ENCODE data around the gene ACO2.
"Not testable (repeated sequence)": the region's sequence is repeated elsewhere in the genome, so short reads cannot be mapped to it uniquely, and the experiment has no call there.

ACO2 gene

DNA sequence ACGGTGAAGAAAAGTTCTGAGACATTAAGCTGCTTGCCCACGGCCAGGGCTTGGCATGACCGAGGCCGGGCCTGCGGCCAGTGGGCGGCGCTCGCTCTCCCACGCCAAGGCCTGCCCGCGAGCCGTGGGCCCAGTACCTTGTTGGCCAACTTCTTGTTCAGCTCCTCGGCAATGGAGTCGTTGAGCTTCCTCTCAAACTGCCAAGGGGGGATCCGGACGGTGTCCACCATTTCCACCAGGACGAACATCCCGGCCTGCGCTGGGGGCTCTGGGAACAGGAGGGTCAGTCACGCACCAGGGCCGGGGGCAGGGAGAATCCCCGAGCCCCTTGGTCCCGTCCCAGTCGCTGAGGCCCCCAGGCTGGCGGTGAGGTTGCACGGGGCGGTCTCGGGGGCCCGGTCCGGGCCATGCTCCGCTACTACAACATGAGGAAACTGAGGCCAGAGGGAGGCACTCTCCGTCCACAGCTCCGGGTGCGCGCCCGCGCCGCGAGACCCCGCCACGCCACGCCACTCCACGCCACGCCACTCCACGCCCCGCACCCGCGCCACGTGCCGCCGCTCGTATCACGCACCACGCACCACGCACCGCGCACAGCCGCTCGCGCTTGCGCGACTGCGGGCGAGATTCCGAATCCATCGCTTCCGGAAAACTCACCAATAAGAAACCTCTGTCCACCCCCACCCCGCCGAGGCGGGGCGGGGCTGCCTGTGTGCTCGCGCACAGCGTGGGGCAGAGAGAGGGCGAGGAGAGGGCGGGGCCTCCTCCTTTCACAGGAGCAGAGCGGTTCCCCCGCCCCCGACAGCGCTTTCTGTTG, 75.1 kb downstream of the ACO2 start, which contains the start of gene POLR3H:
Gene POLR3H (minus strand): TSS at position 617 of the 817 bp plus-strand sequence. CDS start 369 bp downstream, at position 248.
- peak; percentile 98 for DNase-seq (ENCODE audit: low spot score)

DNA sequence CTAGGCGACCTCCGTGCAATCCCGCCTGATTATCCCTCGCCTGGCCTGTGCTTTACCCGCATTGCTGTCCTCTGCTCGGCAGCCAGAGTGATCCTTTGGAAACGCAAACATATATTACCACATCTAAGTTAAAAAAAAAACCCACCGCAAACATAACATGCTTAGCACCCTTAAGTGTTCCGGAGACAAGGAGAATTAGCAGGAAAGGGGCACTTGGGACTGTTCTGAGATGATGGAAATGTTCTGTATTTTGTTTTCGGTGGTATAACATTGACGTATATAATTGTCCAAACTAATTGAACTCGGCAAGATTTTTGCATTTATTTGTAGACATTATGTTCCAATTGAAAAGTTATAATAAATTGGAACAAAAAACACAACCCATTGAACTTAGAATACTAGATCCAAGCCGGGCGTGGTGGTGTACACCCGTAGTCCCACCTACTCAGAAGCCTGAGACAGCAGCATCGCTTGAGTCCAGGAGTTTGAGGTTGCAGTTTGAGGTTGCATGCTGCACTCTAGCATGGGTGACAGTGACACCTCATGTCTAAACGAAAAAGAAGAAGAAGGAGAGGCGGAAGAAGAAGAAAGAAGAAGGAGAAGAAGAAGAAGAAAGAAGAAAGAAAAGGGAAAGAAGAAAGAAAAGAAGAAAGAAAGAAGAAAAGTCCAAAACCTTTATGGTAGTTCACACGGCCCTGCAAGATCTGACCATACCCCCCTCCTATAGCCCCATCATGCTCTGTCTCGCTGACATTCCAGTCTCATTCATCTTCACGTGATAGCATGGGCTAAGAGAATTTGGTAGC, 76.0 kb downstream of the ACO2 start:
- no peak for DNase-seq (ENCODE audit: low spot score)

DNA sequence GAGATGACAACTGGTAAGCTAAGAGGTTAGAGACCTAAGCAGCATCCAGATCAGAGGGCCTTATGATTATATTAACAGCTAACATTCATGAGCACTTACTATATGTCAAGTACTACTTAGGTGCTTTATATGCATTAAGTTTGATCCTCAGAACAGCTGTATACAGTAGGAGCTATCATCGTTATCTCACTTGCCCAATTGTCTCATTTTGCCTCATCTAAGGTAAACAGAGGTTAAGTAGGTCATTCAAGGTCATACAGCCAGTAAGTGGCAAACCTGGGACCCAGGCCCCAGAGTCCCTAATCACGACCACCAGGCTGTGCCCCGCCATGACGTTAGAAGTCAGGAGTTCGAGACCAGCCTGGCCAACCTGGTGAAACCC, 79.9 kb downstream of the ACO2 start:
- DNase-seq (ENCODE audit: low spot score): no peak

DNA sequence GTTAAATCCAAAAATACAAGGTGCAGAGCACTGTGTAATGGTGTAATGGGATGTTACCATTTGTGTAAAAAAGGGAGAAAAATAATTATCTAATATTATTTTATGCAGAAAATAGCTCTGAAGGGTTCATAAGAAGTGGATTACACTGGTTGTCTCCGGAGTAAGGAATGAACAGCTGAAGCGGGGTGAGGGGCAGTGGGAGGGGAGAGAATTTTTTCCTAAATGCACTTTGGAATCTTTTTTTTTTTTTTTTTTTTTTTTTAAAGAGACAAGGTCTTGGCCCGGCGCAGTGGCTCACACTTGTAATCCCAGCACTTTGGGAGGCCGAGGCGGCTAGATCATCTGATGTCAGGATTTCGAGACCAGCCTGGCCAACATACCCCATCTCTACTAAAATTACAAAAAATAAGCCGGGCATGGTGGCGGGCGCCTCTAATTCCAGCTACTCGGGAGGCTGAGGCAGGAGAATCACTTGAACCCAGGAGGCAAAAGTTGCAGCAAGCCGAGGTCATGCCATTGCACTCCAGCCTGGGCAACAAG, 82.1 kb downstream of the ACO2 start:
- DNase-seq (ENCODE audit: low spot score): no peak

DNA sequence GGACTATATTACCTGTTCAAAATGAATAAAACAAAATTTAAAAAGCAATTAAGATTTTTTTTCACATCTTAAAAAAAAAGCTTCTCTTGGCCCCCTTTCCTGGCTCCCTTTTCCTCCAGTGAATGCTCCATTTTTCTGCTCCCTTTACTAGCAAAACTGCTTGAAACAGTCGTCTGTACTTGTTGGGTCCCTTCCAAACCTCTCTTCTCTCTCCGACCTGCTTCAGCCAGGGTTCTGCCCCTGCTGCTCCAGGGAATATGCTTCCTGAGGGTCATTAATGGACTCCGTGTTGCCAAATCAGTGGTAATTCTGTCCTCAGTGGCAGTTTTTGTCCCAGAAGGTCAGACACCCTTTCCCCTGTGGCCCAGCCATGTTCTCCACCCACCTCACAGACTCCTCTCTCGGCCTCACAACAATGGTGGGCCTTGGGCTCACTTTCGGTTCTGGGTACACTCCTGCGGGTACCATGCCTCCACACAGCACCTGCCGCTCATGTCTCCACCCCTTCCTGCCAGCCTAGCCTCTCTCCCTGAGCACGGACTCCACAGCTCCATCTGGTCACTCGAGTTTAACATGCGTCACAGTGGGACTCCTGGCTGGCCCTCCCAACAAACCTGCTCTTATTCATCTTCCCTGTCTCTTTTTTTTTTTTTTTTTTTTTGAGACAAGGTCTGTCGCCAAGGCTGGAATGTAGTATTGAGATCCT, 83.1 kb downstream of the ACO2 start:
- DNase-seq (ENCODE audit: low spot score): no peak

DNA sequence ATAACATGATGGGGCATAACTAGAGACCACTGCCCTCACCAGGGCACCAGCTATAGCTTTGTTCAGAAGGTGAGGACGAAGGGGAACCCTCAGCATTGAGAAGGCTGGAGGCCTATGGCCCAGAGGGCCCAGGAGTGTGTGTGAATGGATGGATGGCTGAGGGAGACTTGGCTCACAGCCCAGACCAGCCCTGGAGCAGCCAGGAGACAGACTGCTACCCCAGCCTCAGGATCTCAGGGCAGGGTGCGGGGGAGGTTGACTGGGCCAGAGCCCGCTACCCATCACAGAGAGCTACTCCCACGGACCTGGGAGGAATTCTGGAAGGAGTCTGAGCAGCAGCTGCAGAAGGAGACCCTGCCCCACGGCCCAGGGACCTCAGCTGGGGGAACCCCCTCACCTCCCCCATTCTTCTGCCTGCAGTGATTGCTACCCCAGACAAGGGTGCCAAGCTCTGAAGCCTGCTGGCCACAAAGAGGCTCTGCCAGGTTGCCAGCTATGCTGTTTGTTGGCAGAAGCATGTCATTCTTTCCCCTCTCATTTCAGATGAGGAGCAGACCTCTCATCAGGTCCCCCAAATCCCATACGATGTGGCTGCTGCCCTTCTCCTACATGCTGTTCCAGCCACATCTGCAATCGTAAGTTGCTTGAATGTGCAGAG, 86.5 kb downstream of the ACO2 start:
- DNase-seq (ENCODE audit: low spot score): no peak

DNA sequence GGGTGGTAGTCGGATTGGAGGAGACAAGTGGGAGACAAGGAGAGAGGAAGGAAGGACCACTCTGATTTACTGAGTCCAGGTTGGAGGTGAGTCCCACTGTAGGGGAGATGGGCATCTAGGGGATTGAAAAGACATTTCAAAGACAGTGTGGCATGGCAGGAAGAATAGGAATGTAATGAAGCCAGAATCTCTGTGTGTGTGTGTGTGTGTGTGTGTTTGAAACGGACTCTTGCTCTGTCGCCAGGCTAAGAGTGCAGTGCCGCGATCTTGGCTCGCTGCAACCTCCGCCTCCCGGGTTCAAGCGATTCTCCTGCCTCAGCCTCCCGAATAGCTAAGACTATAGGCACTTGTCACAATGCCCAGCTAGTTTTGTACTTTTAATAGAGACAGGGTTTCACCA, 87.6 kb downstream of the ACO2 start:
- DNase-seq (ENCODE audit: low spot score): no peak

DNA sequence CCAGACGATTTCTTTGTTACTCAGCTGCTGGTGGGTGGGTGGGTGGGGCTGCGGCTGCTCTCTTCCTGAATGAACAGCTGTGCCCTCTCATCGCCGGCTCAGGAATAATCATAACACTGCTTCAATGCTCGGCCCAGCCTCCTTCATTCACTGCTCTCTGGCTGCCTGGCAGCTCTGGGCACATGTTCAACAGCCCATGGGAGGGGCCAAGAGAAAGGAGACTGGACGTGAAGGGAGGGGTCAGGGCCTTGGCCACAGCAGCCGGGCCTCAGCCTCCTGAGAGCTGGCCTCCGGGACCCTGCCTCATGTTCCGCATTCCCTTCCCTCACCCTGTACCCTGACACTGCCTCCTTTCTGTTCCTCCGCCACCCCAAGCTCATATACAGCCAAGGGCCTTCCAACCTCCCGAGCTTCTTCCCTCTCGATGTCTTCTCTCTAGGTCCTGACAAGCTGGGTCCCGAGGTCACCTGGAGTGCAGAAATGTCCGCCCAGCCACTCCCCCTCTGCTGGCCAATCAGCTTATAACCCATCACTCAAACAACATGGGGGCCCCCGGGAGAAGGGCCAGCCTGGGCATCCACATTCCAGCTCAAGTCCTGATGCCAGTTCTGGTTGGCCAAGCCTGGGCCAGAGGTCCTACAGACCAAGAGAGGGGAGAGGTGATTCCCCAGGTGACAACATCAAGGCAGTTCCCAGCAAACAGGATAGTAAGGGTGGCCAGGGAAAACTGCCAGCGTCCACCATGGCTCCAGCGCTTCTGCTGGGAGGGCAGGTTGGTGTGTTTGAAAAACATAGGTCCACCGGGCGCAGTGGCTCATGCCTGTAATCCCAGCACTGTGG, 88.7 kb downstream of the ACO2 start:
- DNase-seq (ENCODE audit: low spot score): no peak

DNA sequence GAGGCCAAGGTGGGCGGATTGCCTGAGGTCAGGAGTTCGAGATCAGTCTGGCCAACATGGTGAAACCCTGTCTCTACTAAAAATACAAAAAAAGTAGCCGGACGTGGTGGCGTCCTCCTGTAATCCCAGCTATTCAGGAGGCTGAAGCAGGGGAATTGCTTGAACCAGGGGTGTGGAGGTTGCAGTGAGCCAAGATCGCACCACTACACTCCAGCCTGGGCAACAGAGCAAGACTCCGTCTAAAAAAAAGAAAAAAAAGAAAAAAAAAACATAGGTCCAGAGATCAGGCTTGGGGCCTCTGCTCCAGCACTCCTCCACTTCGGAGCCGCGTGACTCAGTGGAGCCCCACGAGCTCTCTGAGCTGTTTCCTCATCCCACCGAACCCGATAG, 89.3 kb downstream of the ACO2 start:
- not testable (repeated sequence) for DNase-seq (ENCODE audit: low spot score)

DNA sequence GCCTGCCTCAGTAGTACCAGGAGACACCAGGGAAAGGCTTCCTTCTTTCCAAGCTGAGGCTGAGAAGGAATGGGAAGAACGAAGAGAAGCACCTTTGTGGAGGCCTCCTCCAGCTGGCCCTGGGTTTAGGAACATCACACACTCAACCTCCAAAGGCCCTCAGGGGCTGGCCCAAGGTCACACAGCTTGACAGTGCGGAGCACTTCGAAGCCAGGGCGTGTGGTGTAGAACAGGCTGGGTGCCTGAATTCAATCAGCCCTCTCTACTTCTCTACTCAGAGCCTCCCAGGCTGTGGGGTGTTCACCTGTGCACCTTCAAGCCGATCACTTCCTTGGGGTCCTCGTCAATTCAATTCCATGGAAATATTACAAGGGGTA, 91.2 kb downstream of the ACO2 start:
- DNase-seq (ENCODE audit: low spot score): no peak

DNA sequence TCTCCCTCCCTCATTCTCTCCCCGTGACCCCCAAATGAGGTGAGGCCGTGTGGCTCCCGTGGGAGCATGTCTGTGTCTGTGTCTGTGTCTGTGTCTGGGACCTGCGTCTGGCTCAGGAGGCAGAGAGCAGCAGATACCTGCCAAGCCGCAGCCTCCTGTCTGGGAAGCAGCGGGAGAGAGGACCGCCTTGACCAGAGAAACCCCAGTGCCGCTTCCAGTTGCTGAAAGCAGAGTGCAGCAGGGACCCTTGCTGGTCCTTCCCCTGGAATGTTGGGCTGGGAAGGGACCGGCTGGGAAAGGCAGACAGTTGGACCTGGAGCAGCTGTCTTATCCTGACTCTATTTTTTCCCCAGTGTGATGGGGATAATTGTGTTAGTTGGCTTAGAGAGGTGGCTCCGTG, 92.4 kb downstream of the ACO2 start:
- no peak for DNase-seq (ENCODE audit: low spot score)

DNA sequence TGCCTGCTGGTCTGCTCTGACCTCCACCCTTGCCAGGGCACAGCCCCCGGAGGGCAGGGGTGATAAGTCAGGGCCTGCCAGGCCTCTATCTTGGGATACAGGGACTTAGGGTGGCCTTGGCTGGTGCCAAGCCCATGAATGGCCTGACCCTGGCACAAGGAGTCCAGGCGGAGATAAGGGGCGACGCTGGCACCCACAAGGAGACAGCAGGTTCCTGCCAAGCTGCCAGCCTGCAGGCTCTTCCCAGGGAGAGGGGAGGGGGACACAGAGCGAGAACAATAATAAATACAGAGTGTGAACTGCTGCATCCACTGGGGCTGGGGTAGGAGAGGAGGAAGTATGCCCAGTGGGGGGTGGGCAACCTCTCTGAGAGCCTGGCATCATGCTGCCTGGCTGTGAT, 92.9 kb downstream of the ACO2 start:
- no peak for DNase-seq (ENCODE audit: low spot score)

DNA sequence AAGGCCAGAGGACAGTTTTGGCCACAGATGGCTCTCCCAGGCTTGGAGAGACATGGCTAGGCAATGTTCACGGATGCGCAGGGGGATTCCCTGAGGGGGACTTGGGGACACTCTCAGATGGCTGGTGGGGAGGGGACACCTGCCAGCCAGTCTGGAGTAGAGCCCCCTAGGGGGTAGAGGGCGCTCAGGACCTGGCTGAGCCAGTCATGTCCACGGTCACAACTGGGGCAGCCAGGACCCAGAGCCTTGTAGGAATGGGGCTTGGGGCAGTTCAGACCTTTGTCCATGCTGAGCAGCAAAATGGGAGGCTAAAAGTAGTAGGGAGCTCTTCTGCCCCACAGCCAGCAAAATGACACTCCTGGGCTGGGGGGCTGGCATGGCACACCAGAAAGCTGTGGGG, 93.5 kb downstream of the ACO2 start:
- DNase-seq (ENCODE audit: low spot score): no peak

DNA sequence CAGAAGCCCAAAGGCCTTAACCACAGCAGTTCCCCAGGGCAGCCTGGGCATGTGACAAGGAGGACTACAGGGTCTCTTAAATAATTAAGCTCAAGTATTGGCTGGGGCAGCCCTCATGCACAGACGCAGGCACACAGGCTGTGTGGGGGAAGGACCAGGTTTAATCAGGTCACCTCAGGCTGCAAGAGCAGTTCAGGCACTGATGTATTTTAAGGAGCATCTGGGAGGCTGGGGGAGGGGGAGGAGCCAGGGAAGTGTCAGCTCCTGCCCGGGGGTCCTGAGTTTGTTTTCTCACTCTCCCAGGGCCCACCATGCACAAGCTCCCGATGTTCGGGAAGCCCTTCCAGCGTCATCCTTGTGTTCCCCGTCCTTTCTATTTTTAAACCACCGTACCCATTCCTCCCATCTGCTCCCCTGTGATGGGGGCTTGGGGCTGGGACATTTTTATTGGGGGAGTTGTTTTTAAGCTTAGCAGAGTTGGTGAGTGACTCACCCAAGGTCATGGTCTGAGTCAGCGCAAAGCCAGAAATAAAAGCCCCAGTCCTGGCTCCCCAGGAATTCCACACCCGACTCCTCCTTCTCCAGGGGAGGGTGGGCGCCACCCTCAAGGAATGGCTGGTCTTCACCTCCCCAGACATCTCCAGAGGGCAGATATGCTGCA, 94.3 kb downstream of the ACO2 start:
- DNase-seq (ENCODE audit: low spot score): no peak

DNA sequence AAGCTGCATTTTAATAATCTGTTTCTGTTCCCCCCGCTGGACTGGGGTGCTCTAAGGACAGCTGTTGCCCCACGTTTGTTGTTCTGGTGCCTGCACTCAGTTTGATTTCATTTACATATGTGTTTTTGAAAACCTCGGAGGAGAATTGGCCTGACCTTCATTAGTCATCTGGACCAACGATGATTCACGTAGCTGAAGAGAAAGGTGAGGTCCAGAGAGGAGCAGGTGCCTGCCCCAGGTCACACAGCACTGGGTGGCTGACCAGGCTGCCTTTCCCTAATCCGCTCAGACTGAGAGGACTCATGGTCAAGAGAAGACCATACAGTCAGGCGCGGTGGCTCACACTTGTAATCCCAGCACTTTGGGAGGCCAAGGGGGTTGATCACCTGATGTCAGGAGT, 95.6 kb downstream of the ACO2 start:
- no peak for DNase-seq (ENCODE audit: low spot score)

DNA sequence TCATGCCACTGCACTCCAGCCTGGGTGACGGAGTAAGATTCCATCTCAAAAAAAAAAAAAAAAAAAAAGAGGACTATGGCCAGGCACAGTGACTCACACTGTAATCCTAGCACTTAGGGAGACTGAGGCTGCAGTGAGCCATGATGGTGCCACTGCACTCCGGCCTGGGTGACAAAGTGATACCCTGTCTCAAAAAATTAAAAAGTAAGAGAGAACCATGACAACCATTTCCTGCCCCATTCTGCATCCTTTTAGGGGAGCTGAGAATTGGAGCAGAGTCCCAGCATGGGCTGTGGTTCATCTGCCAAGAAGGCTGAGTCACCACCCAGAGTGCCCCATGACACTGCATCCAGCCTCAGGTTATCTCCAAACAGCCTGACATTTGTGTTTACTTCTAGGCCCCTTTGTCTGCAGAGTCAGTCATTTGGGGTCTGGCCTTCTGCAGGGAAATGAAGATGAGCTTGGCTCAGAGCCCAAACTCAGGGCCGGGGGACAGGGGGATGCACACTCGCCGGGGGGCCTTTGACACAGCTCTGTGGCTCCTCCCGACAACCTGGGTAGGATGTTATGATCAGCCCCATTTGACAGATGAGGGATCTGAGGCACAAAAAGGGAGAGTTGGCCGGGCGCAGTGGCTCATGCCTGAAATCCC, 96.6 kb downstream of the ACO2 start:
- no peak for DNase-seq (ENCODE audit: low spot score)

DNA sequence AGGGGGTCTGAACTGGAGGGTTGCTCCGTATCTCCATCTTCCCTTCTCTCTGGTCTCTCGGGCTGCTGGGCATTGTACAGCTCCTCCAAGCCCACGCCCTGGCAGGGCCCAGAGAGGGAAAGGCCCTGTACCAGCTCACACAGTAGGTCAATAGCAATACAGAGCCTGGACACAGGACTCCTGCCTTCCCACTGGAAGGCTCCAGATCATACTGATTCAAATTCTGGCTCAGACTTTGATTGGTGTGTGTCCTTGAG, 98.5 kb downstream of the ACO2 start:
- no peak for DNase-seq (ENCODE audit: low spot score)

DNA sequence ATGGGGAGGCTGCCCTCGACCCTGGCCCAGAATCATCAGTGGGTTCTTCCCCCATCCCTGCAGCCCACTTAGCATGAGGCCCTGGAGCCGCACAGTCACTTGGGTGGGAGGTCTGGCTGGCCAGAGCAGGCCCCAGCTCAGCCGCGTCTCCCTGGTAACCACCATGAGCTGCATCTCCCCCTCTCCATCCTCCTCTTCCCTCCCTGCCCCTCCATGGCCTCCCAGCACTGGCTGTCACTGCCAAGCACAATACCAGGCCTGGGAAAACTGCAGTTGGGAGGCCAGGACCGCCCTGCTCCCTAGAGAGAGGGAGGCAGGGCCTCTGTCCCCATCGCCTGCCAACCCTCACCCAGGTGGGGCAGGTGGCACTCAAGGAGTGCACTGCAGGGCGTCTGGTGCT, 99.9 kb downstream of the ACO2 start:
- no peak for DNase-seq (ENCODE audit: low spot score)

DNA sequence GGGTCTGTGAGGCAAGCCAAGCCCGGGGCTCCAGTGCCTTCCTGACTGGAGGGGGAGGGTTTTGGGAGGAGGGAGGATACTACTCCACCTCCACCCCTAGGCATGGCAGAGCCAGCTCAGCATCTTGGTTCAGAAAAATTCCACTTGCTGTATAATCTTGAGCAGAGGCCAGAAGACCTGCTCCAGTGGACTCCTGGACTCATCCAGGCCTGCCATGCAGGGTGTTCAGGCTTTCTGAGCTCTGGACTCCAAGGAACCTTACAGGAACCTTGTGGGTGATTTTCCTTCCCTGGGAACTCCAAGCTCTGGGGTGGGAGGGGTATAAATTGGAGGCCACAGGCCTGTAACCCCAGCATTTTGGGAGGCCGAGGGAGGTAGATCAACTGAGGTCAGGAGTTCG, 101.3 kb downstream of the ACO2 start:
- DNase-seq (ENCODE audit: low spot score): no peak

DNA sequence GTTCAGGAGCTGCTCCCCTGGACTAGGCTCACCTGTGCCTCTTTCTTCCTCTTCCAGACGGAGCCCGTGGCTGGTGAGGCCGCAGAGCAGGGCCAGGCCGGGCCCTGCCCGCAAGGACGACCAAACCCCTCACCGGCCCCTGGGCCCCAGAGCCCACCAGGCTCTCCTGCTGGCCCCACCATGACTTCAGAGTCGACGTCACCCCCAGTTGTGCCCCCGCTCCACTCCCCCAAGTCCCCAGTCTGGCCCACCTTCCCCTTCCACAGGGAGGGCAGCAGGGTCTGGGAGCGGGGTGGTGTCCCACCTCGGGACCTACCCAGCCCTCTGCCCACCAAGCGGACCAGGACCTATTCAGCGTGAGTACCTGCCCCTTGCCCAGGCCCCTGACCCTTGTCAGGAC, 102.9 kb downstream of the ACO2 start:
- DNase-seq (ENCODE audit: low spot score): no peak

Data from ecto neural progenitor cell (in vitro differentiated cells).